ENCODE results near the gene CORIN.
"Not testable (repeated sequence)": the region's sequence is repeated elsewhere in the genome, so short reads cannot be mapped to it uniquely, and the experiment has no call there.

Gene CORIN

DNA sequence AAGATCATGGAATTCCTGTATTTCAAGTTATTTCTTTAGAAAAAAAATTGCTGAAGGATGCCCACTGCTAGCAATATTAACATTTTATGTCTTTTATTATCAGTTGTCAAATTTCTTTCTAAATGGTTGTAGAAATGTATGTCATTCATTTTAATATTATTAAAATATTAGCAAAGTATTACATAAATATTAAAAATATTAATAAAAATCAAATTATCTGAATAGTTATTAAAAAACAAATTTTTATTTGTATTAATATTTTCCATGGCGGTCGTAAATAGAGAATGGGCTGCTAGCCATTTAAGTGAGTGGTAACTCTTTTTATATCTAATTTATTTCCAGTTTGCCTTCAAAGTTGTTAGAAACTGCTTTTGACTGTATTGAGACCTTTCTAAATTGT lies 280.6 kb downstream of the CORIN start:
- DNase-seq = no peak

DNA sequence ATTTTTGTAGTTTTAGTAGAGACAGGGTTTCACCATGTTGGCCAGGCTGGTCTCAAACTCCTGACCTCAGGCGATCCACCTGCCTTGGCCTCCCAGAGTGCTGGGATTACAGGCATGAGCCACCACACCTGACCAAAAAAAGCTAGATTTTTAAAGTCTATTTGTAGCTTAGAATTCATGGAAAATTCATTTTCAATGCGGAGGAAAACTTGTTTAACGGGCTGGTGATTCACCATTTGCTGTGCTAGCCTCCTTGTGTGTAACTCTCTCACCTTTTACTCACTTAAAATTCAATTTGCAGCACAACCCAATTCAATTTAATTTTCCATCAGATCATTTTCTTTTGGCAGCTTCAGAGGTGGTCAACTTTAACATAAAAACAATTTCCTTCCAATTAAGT lies 281.9 kb downstream of the CORIN start:
- DNase-seq = not testable (repeated sequence)

DNA sequence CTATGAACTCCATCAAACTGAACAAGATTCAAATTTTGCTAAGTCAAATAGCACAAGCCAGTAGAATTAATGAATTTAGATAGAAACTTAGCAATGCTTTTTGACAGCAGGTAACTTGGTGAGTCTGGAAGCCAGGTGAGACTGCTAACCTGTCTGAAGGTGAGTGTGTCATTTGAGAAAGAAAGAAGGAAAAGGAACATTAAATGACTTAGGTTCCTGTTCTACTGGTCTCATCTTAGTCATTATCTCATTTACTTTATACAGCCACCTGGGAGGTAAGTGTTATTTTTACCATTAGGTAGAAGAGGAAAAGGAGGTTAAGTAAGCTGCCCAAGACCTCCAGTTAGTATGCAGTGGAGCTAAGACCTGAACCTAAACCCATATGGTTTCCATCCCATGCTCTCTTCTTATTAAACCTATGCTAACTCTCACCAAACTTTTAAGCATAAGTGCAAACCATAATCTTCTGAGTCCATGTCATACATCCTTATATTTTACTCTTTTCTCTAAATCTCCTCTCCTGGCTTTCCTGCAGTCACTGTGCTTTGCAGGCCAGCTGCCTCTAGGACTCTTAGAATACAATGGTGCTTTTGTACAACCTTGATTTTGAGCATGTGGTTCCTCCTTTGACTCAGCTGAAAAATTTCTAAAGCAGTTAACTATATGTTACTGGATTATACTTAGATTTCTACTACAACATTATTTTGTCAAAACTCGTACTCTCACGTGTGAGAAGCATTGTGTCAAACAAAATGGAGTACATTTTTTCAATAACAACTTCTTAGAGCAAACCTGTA lies 284.3 kb downstream of the CORIN start:
- DNase-seq = no peak

GRCh38 chr4:47551682-47552081 lies 286.2 kb downstream of the CORIN start:
- peak; percentile 54 for DNase-seq

- DNase-seq = no peak
These were observed 286.8 kb downstream of the CORIN start for GRCh38 chr4:47550899-47551548.

- DNase-seq = not testable (repeated sequence)
These were observed 287.5 kb downstream of the CORIN start for GRCh38 chr4:47550357-47550756.
